Liver (tissue), 3 donors: Measurements from ENCODE around the gene ADGRV1.

ENCODE experiments used
- FOXA1 ChIP-seq: IDR thresholded peaks from 2 replicates; pipeline ENCODE4 v1.6.1; 2016; ENCODE audit warnings: antibody characterized with exemption
- SP1 ChIP-seq: IDR thresholded peaks from 2 replicates; pipeline ENCODE4 v1.6.1; 2018; ENCODE audit warnings: antibody characterized with exemption, mild to moderate bottlenecking
- TF ChIP-seq, protein P1 (sequence below): fragments of 150-350 bp; IDR thresholded peaks from 2 replicates; pipeline ENCODE4 v1.5.1; 2017; ENCODE audit warnings: improper control_type of control experiment, low read depth, low read length; ENCODE audit not compliant: missing input control
- TF ChIP-seq, protein P2 (sequence below): IDR thresholded peaks from 2 replicates; pipeline ENCODE4 v1.6.1; 2016; ENCODE audit warnings: antibody characterized with exemption
- donor health status: healthy.
- donor health status: healthy.

DNA sequence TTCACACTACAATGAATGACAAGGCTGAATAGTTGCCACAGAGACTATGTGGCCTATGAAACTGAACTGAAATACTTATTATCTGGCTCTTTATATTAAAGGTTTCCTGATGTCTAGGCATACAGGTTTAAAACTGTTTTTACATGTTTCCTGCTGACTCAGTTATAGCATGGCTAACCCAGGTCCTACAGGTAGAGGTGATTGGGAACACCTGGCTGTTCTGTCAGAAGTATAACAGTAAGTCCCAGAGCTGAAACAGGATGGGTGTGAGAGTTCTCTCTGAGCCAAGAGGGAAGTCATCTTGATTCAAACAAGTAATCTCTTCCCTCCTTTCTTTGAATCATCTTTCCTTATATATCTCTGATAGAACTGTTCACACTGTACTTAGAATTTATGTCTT lies 4.9 kb upstream of the ADGRV1 start:
- TF ChIP-seq, protein P1, sequence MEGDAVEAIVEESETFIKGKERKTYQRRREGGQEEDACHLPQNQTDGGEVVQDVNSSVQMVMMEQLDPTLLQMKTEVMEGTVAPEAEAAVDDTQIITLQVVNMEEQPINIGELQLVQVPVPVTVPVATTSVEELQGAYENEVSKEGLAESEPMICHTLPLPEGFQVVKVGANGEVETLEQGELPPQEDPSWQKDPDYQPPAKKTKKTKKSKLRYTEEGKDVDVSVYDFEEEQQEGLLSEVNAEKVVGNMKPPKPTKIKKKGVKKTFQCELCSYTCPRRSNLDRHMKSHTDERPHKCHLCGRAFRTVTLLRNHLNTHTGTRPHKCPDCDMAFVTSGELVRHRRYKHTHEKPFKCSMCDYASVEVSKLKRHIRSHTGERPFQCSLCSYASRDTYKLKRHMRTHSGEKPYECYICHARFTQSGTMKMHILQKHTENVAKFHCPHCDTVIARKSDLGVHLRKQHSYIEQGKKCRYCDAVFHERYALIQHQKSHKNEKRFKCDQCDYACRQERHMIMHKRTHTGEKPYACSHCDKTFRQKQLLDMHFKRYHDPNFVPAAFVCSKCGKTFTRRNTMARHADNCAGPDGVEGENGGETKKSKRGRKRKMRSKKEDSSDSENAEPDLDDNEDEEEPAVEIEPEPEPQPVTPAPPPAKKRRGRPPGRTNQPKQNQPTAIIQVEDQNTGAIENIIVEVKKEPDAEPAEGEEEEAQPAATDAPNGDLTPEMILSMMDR, result no peak
- TF ChIP-seq SP1, result no peak
- no peak for TF ChIP-seq FOXA1
- TF ChIP-seq, protein P2, sequence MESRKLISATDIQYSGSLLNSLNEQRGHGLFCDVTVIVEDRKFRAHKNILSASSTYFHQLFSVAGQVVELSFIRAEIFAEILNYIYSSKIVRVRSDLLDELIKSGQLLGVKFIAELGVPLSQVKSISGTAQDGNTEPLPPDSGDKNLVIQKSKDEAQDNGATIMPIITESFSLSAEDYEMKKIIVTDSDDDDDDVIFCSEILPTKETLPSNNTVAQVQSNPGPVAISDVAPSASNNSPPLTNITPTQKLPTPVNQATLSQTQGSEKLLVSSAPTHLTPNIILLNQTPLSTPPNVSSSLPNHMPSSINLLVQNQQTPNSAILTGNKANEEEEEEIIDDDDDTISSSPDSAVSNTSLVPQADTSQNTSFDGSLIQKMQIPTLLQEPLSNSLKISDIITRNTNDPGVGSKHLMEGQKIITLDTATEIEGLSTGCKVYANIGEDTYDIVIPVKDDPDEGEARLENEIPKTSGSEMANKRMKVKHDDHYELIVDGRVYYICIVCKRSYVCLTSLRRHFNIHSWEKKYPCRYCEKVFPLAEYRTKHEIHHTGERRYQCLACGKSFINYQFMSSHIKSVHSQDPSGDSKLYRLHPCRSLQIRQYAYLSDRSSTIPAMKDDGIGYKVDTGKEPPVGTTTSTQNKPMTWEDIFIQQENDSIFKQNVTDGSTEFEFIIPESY, result no peak
